Panc1 (cell line): ENCODE results near the gene RFPL1. TPM values are rescaled to one million over a fixed set of nuclear protein-coding genes. Genes with fewer than 3 reads are reported as not detected.
A peak's percentile ranks its signal among the peaks of the same experiment; 100 is the strongest.
"Not testable (repeated sequence)": the region's sequence is repeated elsewhere in the genome, so short reads cannot be mapped to it uniquely, and the experiment has no call there.

Experiments used
- ATAC-seq: fragments of 200-7000 bp; cut with Tn5 transposase; 2 replicates; pipeline ENCODE4 v1.9.1; 2020; ENCODE audit warnings: mild to moderate bottlenecking, moderate library complexity
- BruUV-seq: library from RNA; stranded (reverse); fragments of 400-500 nt; replicated peaks from 2 replicates; lab custom pipeline; 2021; lab: Mats Ljungman, UMichigan
- CTCF ChIA-PET: fragments of 300-600 bp; sonication (Branson Sonifier 250); formaldehyde crosslinking; loops from one replicate; lab custom pipeline; 2022; ENCODE audit warnings: antibody characterized with exemption; lab: Charles Lee
- POLR2A ChIA-PET: fragments of 300-600 bp; sonication (Branson Sonifier 250); formaldehyde crosslinking; loops from one replicate; lab custom pipeline; 2022; ENCODE audit warnings: antibody characterized with exemption; lab: Charles Lee
- DNase-seq: peaks from one replicate; pipeline ENCODE4 v3.0.0-alpha.2; 2010; ENCODE audit warnings: low read depth, low spot score
- H3K27ac ChIP-seq: 2 replicates; pipeline ENCODE4 v1.5.1; 2011; ENCODE audit warnings: mild to moderate bottlenecking, low read length, inconsistent platforms
- H3K27me3 ChIP-seq: fragments of 200-500 bp; sonication (Bioruptor generic); 2 replicates; pipeline ENCODE4 v1.6.0; 2014; ENCODE audit warnings: low read length, inconsistent platforms; ENCODE audit not compliant: control insufficient read depth, insufficient read depth
- H3K36me3 ChIP-seq: fragments of 200-500 bp; sonication (Bioruptor generic); 2 replicates; pipeline ENCODE4 v1.5.1; 2014; ENCODE audit warnings: inconsistent platforms, mild to moderate bottlenecking, low read length, moderate library complexity; ENCODE audit not compliant: control insufficient read depth, insufficient read depth
- H3K4me1 ChIP-seq: 2 replicates; pipeline ENCODE4 v1.5.1; 2011; ENCODE audit warnings: inconsistent platforms, mild to moderate bottlenecking, low read length, moderate library complexity; ENCODE audit not compliant: control insufficient read depth, insufficient read depth
- H3K4me3 ChIP-seq, 2 experiments: 2 replicates each; pipeline ENCODE4 v1.5.1; 2011 to 2012; ENCODE audit warnings: low read depth in 2 of 2, low read length in 2 of 2, mild to moderate bottlenecking in 2 of 2, inconsistent platforms in 1 of 2, moderate library complexity in 1 of 2
- H3K9me3 ChIP-seq: fragments of 200-500 bp; sonication (Bioruptor generic); 2 replicates; pipeline ENCODE4 v1.5.1; 2014; ENCODE audit warnings: low read depth, mild to moderate bottlenecking, inconsistent platforms, low read length, moderate library complexity; ENCODE audit not compliant: control insufficient read depth, insufficient read depth
- in situ Hi-C: cut with HindIII; loops from 2 replicates; pipeline ENCODE4 v1.10.0; 2016; ENCODE audit warnings: low sequenced_read_pairs, low pct_unique_long_range_greater_than_20kb
- intact Hi-C: fragments of 100-400 bp; cut with micrococcal nuclease; formaldehyde crosslinking; loops from one replicate; pipeline ENCODE4 v1.10.0; 2022; ENCODE audit not compliant: unreplicated experiment
- total RNA-seq: library from RNA; stranded (reverse); gene quantifications from one replicate; pipeline ENCODE4 v1.2.1, GENCODE V29; 2021; ENCODE audit not compliant: unreplicated experiment
- TF ChIP-seq, protein P1 (sequence below), 2 experiments: IDR thresholded peaks; 2 replicates each; pipeline ENCODE4 v1.6.1; 2011 to 2012; ENCODE audit warnings: low read depth in 2 of 2, control low read depth in 1 of 2, low read length in 1 of 2, mild to moderate bottlenecking in 1 of 2, moderate library complexity in 1 of 2; ENCODE audit not compliant: insufficient read depth in 1 of 2
- TF ChIP-seq, protein P2 (sequence below): fragments of 450-650 bp; IDR thresholded peaks from 2 replicates; pipeline ENCODE4 v1.5.1; 2017; ENCODE audit warnings: mild to moderate bottlenecking

RFPL1 gene
- total RNA-seq, 1 experiment from 2014 or later: not detected

GRCh38 chr22:29408940-29409339 lies 29.4 kb upstream of the RFPL1 start:
- no peaks in the 10 kb centered on the region for H3K4me1 ChIP-seq
- ChIA-PET POLR2A (no interaction called here), CTCF (no interaction called here)
- H3K27ac ChIP-seq: no peak overlapping the region
- no peaks in the 10 kb centered on the region for H3K27me3 ChIP-seq
- H3K36me3 ChIP-seq: no peaks in the 10 kb centered on the region
- ATAC-seq (no peak), DNase-seq (no peak)
- no peak overlapping the region for H3K4me3 ChIP-seq
- intact Hi-C loops (no loop called here), in situ Hi-C loops (no loop called here)
- no peaks in the 10 kb centered on the region for H3K9me3 ChIP-seq
- no TSS peak for BruUV-seq
- TF ChIP-seq, protein P1, sequence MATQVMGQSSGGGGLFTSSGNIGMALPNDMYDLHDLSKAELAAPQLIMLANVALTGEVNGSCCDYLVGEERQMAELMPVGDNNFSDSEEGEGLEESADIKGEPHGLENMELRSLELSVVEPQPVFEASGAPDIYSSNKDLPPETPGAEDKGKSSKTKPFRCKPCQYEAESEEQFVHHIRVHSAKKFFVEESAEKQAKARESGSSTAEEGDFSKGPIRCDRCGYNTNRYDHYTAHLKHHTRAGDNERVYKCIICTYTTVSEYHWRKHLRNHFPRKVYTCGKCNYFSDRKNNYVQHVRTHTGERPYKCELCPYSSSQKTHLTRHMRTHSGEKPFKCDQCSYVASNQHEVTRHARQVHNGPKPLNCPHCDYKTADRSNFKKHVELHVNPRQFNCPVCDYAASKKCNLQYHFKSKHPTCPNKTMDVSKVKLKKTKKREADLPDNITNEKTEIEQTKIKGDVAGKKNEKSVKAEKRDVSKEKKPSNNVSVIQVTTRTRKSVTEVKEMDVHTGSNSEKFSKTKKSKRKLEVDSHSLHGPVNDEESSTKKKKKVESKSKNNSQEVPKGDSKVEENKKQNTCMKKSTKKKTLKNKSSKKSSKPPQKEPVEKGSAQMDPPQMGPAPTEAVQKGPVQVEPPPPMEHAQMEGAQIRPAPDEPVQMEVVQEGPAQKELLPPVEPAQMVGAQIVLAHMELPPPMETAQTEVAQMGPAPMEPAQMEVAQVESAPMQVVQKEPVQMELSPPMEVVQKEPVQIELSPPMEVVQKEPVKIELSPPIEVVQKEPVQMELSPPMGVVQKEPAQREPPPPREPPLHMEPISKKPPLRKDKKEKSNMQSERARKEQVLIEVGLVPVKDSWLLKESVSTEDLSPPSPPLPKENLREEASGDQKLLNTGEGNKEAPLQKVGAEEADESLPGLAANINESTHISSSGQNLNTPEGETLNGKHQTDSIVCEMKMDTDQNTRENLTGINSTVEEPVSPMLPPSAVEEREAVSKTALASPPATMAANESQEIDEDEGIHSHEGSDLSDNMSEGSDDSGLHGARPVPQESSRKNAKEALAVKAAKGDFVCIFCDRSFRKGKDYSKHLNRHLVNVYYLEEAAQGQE (IDR thresholded peaks at IDR 0.05; ENCODE audit: insufficient read depth in 1 of 2, low read depth in 2 of 2, low read length in 1 of 2): no peak
- TF ChIP-seq, protein P2, sequence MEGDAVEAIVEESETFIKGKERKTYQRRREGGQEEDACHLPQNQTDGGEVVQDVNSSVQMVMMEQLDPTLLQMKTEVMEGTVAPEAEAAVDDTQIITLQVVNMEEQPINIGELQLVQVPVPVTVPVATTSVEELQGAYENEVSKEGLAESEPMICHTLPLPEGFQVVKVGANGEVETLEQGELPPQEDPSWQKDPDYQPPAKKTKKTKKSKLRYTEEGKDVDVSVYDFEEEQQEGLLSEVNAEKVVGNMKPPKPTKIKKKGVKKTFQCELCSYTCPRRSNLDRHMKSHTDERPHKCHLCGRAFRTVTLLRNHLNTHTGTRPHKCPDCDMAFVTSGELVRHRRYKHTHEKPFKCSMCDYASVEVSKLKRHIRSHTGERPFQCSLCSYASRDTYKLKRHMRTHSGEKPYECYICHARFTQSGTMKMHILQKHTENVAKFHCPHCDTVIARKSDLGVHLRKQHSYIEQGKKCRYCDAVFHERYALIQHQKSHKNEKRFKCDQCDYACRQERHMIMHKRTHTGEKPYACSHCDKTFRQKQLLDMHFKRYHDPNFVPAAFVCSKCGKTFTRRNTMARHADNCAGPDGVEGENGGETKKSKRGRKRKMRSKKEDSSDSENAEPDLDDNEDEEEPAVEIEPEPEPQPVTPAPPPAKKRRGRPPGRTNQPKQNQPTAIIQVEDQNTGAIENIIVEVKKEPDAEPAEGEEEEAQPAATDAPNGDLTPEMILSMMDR: no peak

DNA sequence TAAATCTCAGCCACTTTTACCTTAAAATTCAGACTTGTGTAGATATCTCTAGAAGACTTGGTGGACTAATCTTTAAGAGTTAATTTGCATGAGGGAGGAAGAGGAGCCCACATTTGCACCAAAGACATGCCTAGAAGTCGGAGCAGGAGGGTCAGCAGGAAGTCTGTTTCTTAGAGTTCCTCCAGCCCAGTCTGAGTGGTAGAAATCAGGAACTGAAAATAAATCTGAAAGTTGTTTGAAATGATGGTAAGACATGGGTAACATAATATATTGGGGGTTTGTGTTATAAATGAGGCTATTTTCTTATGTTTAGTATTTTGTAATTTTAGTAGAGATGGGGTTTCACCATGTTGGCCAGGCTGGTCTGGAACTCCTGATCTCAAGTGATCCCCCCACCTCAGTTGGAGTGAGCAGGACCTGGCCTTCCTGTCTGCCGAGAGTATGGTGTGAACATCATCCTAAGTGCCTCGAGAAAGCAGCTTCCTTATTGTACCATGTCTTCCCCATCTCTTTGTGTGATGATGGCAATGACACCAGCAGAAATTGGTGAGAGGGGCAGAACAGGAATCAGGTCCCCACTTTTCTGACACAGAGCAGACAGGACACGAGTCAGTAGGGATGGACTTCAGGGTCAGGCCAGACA lies 26.7 kb upstream of the RFPL1 start:
- BruUV-seq, DNase-seq, H3K27ac ChIP-seq, H3K9me3 ChIP-seq, H3K36me3 ChIP-seq, POLR2A ChIA-PET, ATAC-seq, intact Hi-C loops, H3K27me3 ChIP-seq, H3K4me3 ChIP-seq, H3K4me1 ChIP-seq, in situ Hi-C loops: not testable (repeated sequence)
- CTCF ChIA-PET: interaction anchor here (0.6 kb wide), 1 partner anchor 20 kb away, joined by 5 read pairs; no protein-coding TSS in a partner anchor

DNA sequence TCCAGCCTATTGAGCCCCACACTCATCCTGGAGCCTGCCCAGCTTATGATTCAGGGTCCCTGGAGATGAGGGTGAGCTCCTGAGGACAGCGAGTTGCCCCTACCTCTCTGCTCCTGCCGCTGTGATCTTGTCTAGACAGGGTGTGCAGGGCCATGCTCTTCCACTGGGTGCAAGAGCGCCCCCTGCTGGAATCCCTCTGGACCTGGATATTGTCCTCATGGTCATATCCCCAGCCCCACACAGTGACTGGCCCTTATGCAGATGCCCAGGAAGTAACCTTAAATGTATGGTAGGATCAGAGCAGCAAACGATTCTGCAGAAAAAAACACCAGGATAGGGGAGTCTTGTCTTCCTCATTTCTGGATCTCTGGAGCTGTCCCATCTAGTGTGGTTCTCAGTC lies 25.6 kb upstream of the RFPL1 start:
- H3K4me3 ChIP-seq, POLR2A ChIA-PET, H3K27me3 ChIP-seq, H3K9me3 ChIP-seq, DNase-seq, H3K4me1 ChIP-seq, in situ Hi-C loops, H3K27ac ChIP-seq, CTCF ChIA-PET, BruUV-seq, H3K36me3 ChIP-seq, intact Hi-C loops: not testable (repeated sequence)
- ATAC-seq: peak; percentile 71
- TF ChIP-seq, protein P2: peak; percentile 63

DNA sequence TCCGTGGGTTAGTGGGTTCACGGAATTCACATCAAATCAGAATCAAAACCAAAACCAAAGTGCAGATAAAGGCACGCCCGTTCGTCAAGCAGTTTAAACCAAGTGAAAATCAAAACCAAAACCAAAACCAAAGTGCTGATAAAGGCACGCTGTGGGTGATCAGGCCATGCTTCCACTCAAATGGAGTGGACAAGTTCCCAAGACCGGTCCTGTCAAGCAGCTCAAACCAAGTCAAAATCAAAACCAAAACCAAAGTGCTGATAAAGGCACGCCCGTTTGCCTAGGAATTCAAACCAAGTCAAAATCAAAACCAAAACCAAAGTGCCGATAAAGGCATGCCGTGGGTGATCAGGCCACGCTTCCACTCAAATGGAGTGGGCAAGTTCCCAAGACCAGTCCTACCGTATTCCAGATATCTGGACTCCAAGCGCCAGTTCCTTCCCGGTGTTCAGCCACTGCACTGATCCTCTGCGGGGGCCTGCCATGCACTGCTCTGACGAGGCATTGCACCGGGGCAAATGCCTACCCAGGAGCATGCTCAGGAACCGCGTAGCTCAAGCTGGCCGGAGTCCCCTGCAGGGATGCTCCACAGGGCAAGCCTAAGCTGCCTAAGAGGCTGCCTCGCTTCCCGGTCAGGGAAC lies 23.3 kb upstream of the RFPL1 start:
- H3K9me3 ChIP-seq, H3K36me3 ChIP-seq, BruUV-seq, CTCF ChIA-PET, H3K4me1 ChIP-seq, intact Hi-C loops, H3K27me3 ChIP-seq, POLR2A ChIA-PET, DNase-seq, in situ Hi-C loops: not testable (repeated sequence)
- ATAC-seq: peak; percentile 93
- H3K27ac ChIP-seq: peak overlapping the region; percentile 78
- H3K4me3 ChIP-seq: peak overlapping the region; percentile 43 to 64

GRCh38 chr22:29418704-29419103 lies 19.7 kb upstream of the RFPL1 start:
- intact Hi-C loops, BruUV-seq, H3K27me3 ChIP-seq, H3K4me3 ChIP-seq, H3K4me1 ChIP-seq, DNase-seq, POLR2A ChIA-PET, in situ Hi-C loops, H3K36me3 ChIP-seq, H3K9me3 ChIP-seq, H3K27ac ChIP-seq, ATAC-seq: not testable (repeated sequence)
- CTCF ChIA-PET: interaction anchor here (0.7 kb wide), 1 partner anchor 20 kb away, joined by 10 read pairs; no protein-coding TSS in a partner anchor
